ENCODE measurements around the gene OVOL2. TPM values are rescaled to one million over a fixed set of nuclear protein-coding genes. Genes with fewer than 3 reads are reported as not detected.

OVOL2 gene
- total RNA-seq, 3 donors from 2014 or later, result 11.5 to 36.3 (median 15.2) TPM

GRCh38 chr20:18063676-18064075 lies 6.0 kb upstream of the OVOL2 start:
- H3K36me3 ChIP-seq (ENCODE audit: low read depth), result no peaks in the 10 kb centered on the region
- DNase-seq, result no peak
- H3K4me3 ChIP-seq, result no peak overlapping the region
- peaks cover 4% of the 10 kb centered on the region for H3K4me1 ChIP-seq (ENCODE audit: low read depth)
- H3K9me3 ChIP-seq, result no peaks in the 10 kb centered on the region
- TF ChIP-seq CTCF (IDR thresholded peaks at IDR 0.05), result no peak
- no peak for ATAC-seq
- intact Hi-C loops (cut with DNase I, micrococcal nuclease), result no loop called here

- Histone ChIP-seq H3K9me3 (no peaks in the 10 kb centered on the region), H3K4me1 (ENCODE audit: low read depth) (peaks cover 12% of the 10 kb centered on the region), H3K36me3 (ENCODE audit: low read depth) (no peaks in the 10 kb centered on the region), H3K4me3 (no peak overlapping the region)
- intact Hi-C loops (cut with DNase I, micrococcal nuclease), result no loop called here
- DNase-seq (no peak), ATAC-seq (no peak)
- TF ChIP-seq CTCF (IDR thresholded peaks at IDR 0.05), result no peak
Observed at GRCh38 chr20:18059603-18060002, 1.9 kb upstream of the OVOL2 start.

- Histone ChIP-seq H3K4me1 (ENCODE audit: low read depth) (peaks cover 12% of the 10 kb centered on the region), H3K36me3 (ENCODE audit: low read depth) (no peaks in the 10 kb centered on the region), H3K4me3 (no peak overlapping the region), H3K9me3 (no peaks in the 10 kb centered on the region)
- intact Hi-C loops (cut with DNase I, micrococcal nuclease), result no loop called here
- DNase-seq (peak; percentile 57 to 74 (median 68)), ATAC-seq (peak; percentile 37)
- TF ChIP-seq CTCF (IDR thresholded peaks at IDR 0.05), result no peak
Observed at GRCh38 chr20:18058661-18059467, 1.1 kb upstream of the OVOL2 start.

GRCh38 chr20:18057994-18058349 lies 256 bp upstream of the OVOL2 start:
- Histone ChIP-seq H3K9me3 (no peaks in the 10 kb centered on the region), H3K4me1 (ENCODE audit: low read depth) (peaks cover 12% of the 10 kb centered on the region), H3K36me3 (ENCODE audit: low read depth) (no peaks in the 10 kb centered on the region), H3K4me3 (no peak overlapping the region)
- ATAC-seq, result no peak
- TF ChIP-seq CTCF (IDR thresholded peaks at IDR 0.05), result no peak
- no peak for DNase-seq
- intact Hi-C loops (cut with DNase I, micrococcal nuclease), result no loop called here

- H3K4me1 ChIP-seq (ENCODE audit: low read depth), result peaks cover 12% of the 10 kb centered on the region
- H3K9me3 ChIP-seq, result no peaks in the 10 kb centered on the region
- intact Hi-C loops (cut with DNase I, micrococcal nuclease), result no loop called here
- no peaks in the 10 kb centered on the region for H3K36me3 ChIP-seq (ENCODE audit: low read depth)
- peak; percentile 81 to 88 (median 81) for DNase-seq
- peak; percentile 89 for ATAC-seq
- H3K4me3 ChIP-seq, result peak overlapping the region; percentile 48
- no peak for TF ChIP-seq CTCF (IDR thresholded peaks at IDR 0.05)
Observed at GRCh38 chr20:18056174-18057100, 1.3 kb downstream of the OVOL2 start.
